AG09319 (cell line): ENCODE data around the gene DIO3.

Source experiments
- DNase-seq: peaks from one replicate; pipeline ENCODE4 v3.0.0-alpha.2; 2010; ENCODE audit warnings: low read depth; ENCODE audit errors: extremely low read depth
- TF ChIP-seq, protein P1 (sequence below): IDR thresholded peaks from 2 replicates; pipeline ENCODE4 v1.5.1; 2011; ENCODE audit warnings: low read depth, mild to moderate bottlenecking, inconsistent platforms, low read length, moderate library complexity

Gene DIO3

DNA sequence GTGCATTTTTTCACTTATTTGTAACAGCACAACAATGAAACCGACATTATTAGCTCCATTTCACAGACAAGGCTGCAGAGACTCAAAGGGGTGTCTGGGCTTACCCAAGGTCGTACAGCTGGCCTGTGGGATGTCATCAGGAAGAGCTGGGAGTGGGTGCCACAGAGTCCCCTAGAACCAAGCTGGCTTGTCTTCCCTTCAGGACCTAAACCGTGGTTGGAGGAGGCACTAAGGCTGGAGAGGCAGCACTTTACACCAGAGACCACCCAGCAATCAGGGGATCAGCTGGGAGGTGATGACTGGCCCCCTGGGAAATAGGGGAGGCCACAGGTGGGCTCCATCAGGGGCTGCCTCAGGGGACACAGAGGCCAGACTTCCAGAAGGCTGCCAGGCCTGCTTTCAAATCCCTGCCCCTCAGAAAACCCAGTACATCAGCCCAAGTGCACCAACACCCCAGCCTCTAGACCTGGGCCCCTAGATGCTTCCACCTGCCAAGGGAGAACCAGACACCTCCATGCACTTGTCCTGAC lies 28.3 kb downstream of the DIO3 start:
- DNase-seq = no peak
- TF ChIP-seq, protein P1, sequence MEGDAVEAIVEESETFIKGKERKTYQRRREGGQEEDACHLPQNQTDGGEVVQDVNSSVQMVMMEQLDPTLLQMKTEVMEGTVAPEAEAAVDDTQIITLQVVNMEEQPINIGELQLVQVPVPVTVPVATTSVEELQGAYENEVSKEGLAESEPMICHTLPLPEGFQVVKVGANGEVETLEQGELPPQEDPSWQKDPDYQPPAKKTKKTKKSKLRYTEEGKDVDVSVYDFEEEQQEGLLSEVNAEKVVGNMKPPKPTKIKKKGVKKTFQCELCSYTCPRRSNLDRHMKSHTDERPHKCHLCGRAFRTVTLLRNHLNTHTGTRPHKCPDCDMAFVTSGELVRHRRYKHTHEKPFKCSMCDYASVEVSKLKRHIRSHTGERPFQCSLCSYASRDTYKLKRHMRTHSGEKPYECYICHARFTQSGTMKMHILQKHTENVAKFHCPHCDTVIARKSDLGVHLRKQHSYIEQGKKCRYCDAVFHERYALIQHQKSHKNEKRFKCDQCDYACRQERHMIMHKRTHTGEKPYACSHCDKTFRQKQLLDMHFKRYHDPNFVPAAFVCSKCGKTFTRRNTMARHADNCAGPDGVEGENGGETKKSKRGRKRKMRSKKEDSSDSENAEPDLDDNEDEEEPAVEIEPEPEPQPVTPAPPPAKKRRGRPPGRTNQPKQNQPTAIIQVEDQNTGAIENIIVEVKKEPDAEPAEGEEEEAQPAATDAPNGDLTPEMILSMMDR = no peak

DNA sequence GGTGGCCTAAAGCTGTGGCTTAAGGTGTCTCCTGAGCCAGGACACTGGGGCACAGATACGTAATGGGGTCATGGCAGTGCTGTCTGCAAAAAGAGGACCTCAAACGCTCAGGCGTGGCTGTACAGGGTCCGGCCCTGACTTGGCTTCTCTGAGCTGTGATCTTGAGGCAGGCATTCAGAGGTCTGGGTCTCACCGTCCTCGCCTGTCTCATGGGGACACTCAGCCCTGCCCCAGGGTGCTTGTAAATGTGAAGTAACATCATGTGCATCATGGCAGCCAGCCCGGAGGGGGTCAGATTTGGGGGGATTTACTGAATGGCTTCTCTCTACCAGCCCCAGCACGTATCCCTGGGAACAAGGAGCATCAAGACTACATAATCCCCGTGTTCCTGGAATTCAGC lies 28.8 kb downstream of the DIO3 start:
- TF ChIP-seq, protein P1 = no peak
- no peak for DNase-seq

DNA sequence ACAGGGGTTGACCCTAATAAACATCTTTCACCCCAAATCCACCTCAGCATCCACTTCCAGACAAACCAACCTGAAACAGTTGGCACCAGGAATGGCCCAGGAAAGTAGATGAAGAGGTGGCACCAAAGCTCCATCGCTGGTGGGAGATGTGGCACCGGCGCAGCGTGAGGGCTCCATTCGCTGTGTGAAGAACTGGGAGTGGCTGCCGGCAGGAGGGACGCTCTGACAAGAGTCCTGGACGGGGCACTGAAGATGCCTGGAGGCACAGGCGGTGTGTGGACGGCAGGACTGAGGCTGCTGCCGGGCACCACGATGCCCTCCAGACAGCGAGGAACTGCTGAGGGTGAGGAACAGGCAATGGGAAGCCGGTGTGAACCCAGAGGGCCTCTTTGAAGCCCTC lies 29.3 kb downstream of the DIO3 start:
- TF ChIP-seq, protein P1 = no peak
- DNase-seq = no peak

DNA sequence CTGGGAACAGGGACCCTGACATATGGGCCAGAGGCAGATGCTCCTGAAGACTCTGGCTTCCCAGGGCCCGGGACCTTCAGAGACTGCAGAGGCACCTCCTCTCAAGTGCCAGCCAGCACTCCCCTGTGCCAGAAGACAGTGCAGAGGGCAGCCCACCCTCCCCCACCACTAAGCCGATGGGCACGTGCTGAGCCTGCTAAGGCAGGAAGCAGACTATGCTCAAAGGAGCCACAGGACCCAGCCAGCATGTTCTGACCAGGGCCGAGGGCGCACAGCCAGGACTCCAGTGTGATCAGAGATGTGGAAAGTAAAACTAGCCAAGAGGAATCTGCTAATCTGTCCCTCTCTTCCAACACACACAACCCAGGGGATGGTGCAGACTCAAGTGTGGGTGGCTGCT lies 29.8 kb downstream of the DIO3 start:
- DNase-seq = no peak
- TF ChIP-seq, protein P1 = no peak

DNA sequence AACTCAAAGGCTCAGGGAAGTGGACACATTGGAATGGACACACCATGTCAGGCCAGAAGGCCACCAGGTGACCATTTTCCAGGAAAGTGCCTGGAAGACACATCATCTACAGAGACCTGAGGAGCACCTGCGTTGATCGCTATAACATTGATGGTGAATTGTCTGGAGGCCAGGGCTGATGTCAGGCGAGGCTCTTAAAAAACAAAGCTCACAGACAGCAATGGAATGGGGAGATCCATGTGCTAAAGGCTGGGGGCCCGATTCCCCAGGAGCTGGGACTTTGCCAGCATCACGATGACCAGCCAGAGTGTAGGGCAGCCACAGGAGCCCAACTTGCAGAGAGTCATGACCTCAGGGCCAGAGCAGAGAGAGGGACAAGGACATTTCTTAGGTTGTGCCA lies 30.3 kb downstream of the DIO3 start:
- TF ChIP-seq, protein P1 = no peak
- no peak for DNase-seq

DNA sequence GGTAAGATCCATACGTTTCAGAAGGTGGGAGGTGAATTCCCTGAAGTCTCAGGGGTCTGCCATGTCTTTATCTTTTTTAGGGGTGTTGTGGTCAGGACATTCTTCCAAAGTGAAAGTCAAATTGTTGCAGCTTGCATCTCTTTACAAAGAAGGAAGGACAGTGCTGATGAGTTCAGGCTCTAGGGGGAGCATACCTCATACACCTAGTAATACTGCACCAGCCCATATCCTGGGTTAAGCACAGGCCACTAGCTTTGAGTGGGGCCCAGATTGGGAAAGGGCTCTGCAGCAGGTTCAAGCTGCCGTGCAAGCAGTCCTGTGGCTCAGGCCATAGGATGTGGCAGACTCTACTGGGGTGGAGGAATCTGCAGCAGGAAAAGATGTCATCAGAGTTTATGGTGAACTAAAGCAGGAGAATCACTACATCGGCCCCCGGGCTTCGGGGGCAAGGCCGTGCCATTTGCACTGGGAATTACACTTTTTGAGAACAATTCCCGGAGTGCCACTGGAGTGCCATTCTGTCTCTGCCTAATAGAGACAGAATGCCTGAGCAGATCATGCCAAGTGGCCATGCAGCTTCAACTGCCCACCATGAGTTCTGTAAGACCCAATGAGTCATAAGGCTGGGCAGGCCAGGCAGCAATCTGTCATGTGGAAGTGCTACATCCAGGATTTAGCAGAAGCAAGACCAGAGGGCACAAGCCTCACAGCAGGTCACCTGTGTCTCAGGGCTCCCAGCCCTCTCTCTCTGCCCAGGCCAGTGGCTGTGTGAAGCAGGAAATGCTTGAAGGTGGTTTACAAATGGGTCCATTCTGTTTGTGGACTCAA lies 32.3 kb downstream of the DIO3 start:
- TF ChIP-seq, protein P1 = no peak
- DNase-seq = no peak

DNA sequence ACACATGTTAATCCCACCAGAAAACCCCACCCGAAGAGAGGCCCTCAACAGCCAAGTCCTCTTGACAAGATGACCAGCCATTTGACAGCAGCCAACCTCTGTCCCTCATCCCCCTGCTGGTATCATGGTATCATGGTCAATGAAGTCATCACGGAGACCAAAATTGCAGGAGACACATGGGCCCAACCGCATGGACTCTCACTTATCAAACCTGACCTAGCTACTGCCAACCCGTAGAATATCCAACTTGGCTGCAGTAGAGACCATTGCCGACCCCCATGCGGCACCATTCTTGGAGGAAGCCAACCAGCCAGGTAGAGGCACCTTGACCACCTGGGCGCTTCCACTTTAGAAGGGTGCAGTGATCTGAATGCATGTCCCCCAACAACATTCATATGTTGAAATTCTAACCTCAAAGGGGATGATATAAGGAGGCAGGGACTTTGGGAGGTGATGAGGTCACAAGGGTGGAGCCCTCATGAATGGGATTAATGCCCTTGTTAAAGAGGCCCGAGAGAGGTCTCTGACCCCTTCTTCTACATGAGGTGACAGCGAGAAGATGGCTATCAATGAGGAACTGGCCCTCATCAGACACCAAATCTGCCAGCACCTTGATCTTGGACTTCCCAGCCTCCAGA lies 33.3 kb downstream of the DIO3 start:
- TF ChIP-seq, protein P1 = no peak
- no peak for DNase-seq
